Measurements from ENCODE around the gene SMARCB1.

GRCh38 chr22:23760056-23760455, 26.7 kb upstream of the SMARCB1 start:
- TF ChIP-seq, protein P1, sequence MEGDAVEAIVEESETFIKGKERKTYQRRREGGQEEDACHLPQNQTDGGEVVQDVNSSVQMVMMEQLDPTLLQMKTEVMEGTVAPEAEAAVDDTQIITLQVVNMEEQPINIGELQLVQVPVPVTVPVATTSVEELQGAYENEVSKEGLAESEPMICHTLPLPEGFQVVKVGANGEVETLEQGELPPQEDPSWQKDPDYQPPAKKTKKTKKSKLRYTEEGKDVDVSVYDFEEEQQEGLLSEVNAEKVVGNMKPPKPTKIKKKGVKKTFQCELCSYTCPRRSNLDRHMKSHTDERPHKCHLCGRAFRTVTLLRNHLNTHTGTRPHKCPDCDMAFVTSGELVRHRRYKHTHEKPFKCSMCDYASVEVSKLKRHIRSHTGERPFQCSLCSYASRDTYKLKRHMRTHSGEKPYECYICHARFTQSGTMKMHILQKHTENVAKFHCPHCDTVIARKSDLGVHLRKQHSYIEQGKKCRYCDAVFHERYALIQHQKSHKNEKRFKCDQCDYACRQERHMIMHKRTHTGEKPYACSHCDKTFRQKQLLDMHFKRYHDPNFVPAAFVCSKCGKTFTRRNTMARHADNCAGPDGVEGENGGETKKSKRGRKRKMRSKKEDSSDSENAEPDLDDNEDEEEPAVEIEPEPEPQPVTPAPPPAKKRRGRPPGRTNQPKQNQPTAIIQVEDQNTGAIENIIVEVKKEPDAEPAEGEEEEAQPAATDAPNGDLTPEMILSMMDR (IDR thresholded peaks at IDR 0.05), result no peak
- TF ChIP-seq ZFX (IDR thresholded peaks at IDR 0.05; ENCODE audit: borderline replicate concordance), result no peak
